HFFc6 (cell line): Measurements from ENCODE around the gene CNTF. TPM values are rescaled to one million over a fixed set of nuclear protein-coding genes. Genes with fewer than 3 reads are reported as not detected.

Experiments
- DNase-seq: peaks from one replicate; pipeline ENCODE4 v3.0.0-alpha.2; 2018
- H3K27ac Mint-ChIP-seq: 2 replicates; pipeline ENCODE4 v1.8.0; 2020; ENCODE audit warnings: mild to moderate bottlenecking, mixed read lengths
- H3K27me3 Mint-ChIP-seq: 2 replicates; pipeline ENCODE4 v1.8.0; 2021; ENCODE audit warnings: mild to moderate bottlenecking, moderate library complexity, mixed read lengths; ENCODE audit not compliant: insufficient read depth
- H3K36me3 Mint-ChIP-seq: 2 replicates; pipeline ENCODE4 v1.8.0; 2021; ENCODE audit warnings: low read depth, mixed read lengths
- H3K4me1 Mint-ChIP-seq: 2 replicates; pipeline ENCODE4 v1.8.0; 2020; ENCODE audit warnings: low read depth, mixed read lengths
- H3K4me3 Mint-ChIP-seq: 2 replicates; pipeline ENCODE4 v1.8.0; 2020; ENCODE audit warnings: mild to moderate bottlenecking, moderate library complexity, mixed read lengths
- H3K9me3 Mint-ChIP-seq: 2 replicates; pipeline ENCODE4 v1.8.0; 2020; ENCODE audit warnings: mild to moderate bottlenecking, mixed read lengths
- CTCF ChIP-seq: fragments of 200-600 bp; sonication (generic); IDR thresholded peaks from 2 replicates; pipeline ENCODE4 v1.5.0; 2021; ENCODE audit warnings: antibody characterized with exemption, mild to moderate bottlenecking
- total RNA-seq, 6 experiments: library from RNA; stranded (reverse); fragmentation: NEBNext Ultra II Directional; extraction: Animal tissue kit (Norgen Biotek cat#: 25700); gene quantifications; 2 replicates in 1 of 6; 3 replicates in 5 of 6; pipeline ENCODE4 v1.2.3, GENCODE V29; 2021

Gene CNTF
- total RNA-seq, 6 experiments from 2014 or later = 0.91 to 1.7 (median 1.2) TPM

- H3K27ac Mint-ChIP-seq = no peak overlapping the region
- no peak for TF ChIP-seq CTCF
- H3K27me3 Mint-ChIP-seq = peaks cover 8% of the 10 kb centered on the region
- H3K4me1 Mint-ChIP-seq = no peaks in the 10 kb centered on the region
- no peak overlapping the region for H3K4me3 Mint-ChIP-seq
- peaks cover 10% of the 10 kb centered on the region for H3K9me3 Mint-ChIP-seq
- DNase-seq = no peak
- no peaks in the 10 kb centered on the region for H3K36me3 Mint-ChIP-seq
Measured at GRCh38 chr11:58645854-58646253, 23.4 kb downstream of the CNTF start.

GRCh38 chr11:58647141-58647699 is 24.8 kb downstream of the CNTF start:
- Mint-ChIP-seq H3K36me3 (no peaks in the 10 kb centered on the region), H3K27ac (no peak overlapping the region), H3K4me1 (no peaks in the 10 kb centered on the region), H3K27me3 (peaks cover 7% of the 10 kb centered on the region), H3K9me3 (peaks cover 10% of the 10 kb centered on the region), H3K4me3 (no peak overlapping the region)
- DNase-seq = no peak
- TF ChIP-seq CTCF = no peak

GRCh38 chr11:58647866-58648265 is 25.4 kb downstream of the CNTF start:
- TF ChIP-seq CTCF = no peak
- Mint-ChIP-seq H3K27me3 (peaks cover 7% of the 10 kb centered on the region), H3K4me1 (no peaks in the 10 kb centered on the region), H3K36me3 (no peaks in the 10 kb centered on the region), H3K4me3 (no peak overlapping the region), H3K27ac (no peak overlapping the region), H3K9me3 (peaks cover 10% of the 10 kb centered on the region)
- DNase-seq = no peak

GRCh38 chr11:58649623-58650022 is 27.2 kb downstream of the CNTF start:
- H3K27ac Mint-ChIP-seq = no peak overlapping the region
- no peak for DNase-seq
- H3K27me3 Mint-ChIP-seq = peaks cover 7% of the 10 kb centered on the region
- H3K4me1 Mint-ChIP-seq = no peaks in the 10 kb centered on the region; the same call in 1 of the 2 replicates
- no peaks in the 10 kb centered on the region for H3K36me3 Mint-ChIP-seq
- H3K4me3 Mint-ChIP-seq = no peak overlapping the region
- peaks cover 10% of the 10 kb centered on the region for H3K9me3 Mint-ChIP-seq
- TF ChIP-seq CTCF = no peak

- no peak for DNase-seq
- Mint-ChIP-seq H3K36me3 (no peaks in the 10 kb centered on the region), H3K4me3 (no peak overlapping the region), H3K27ac (no peak overlapping the region), H3K9me3 (peaks cover 10% of the 10 kb centered on the region), H3K27me3 (peaks cover 6% of the 10 kb centered on the region), H3K4me1 (no peaks in the 10 kb centered on the region; the same call in 1 of the 2 replicates)
- no peak for TF ChIP-seq CTCF
Measured at GRCh38 chr11:58650496-58650895, 28.0 kb downstream of the CNTF start.
